Measurements from ENCODE around the gene USP32. TPM values are rescaled to one million over a fixed set of nuclear protein-coding genes. Genes with fewer than 3 reads are reported as not detected.

The USP32 gene
- total and polyA plus RNA-seq, 2 of the 8 experiments (the other 6 are each of a cell fraction or from before 2014, with no cell fraction given), result 29.6 to 112 TPM

DNA sequence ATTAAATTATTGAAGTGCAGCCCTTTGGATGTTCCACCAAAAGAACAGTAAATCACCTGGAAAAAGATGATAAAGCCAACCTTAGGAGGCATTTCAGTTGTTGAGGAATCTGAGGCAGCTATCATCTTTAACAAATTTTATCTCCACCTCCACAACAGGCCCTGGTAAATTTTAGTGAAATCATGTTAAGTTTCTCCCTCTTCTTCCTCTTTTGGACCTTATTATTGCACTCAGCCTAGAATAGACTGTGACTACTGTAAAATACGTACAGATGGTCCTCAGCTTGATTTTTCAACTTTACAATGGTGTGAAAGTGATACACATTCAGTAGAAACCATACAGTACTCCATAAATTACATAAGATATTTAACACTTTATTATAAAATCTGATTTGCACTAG lies 90.3 kb downstream of the USP32 start:
- no peak overlapping the region for H2BK5ac ChIP-seq (ENCODE audit: low read depth, low read length)
- no peak overlapping the region for H3K23ac ChIP-seq (ENCODE audit: insufficient read length)
- FAIRE-seq, result no peak
- peaks cover 2 to 3% of the 10 kb centered on the region in 2 experiments for H4K20me1 ChIP-seq (replicated peaks in 1 of 2; ENCODE audit: control insufficient read depth in 1 of 2, insufficient read depth in 2 of 2, low read length in 2 of 2)
- H2BK12ac ChIP-seq (ENCODE audit: low read depth, low read length), result no peak overlapping the region
- H3K36me3 ChIP-seq (ENCODE audit: control insufficient read depth in 2 of 4, insufficient read depth in 4 of 4, low read length in 3 of 4), result no peaks in the 10 kb centered on the region; a peak in 1 of 8 replicates
- H3K4me2 ChIP-seq (ENCODE audit: insufficient read depth in 1 of 2, low read depth in 2 of 2, low read length in 2 of 2), result no peak overlapping the region
- no peak overlapping the region for H4K5ac ChIP-seq (ENCODE audit: insufficient read length, low read depth, low read length)
- no peak overlapping the region for H3K27ac ChIP-seq (ENCODE audit: low read depth, low read length)
- peaks cover 0 to 2% (median under 1%) of the 10 kb centered on the region in 4 experiments; a peak in 3 of 7 replicates for H3K4me1 ChIP-seq (replicated peaks in 1 of 4; ENCODE audit: control insufficient read depth in 3 of 4, insufficient read depth in 4 of 4, low read length in 3 of 4)
- H2BK20ac ChIP-seq (ENCODE audit: low read length), result no peak overlapping the region
- no peak overlapping the region for H4K91ac ChIP-seq (replicated peaks; ENCODE audit: insufficient read length, low read length)
- no peak overlapping the region for H3K9ac ChIP-seq (replicated peaks in 1 of 4; ENCODE audit: extremely low read depth in 1 of 4, low read depth in 3 of 4, low read length in 3 of 4)
- H2AK5ac ChIP-seq (ENCODE audit: low read depth, low read length), result no peak overlapping the region
- no peaks in the 10 kb centered on the region for H3K27me3 ChIP-seq (replicated peaks in 1 of 4; ENCODE audit: control insufficient read depth in 3 of 4, extremely low read depth in 1 of 4, insufficient read depth in 3 of 4, low read length in 3 of 4)
- H2BK120ac ChIP-seq (replicated peaks; ENCODE audit: low read depth, low read length), result no peak overlapping the region
- no peaks in the 10 kb centered on the region for H3K79me1 ChIP-seq (ENCODE audit: low read depth, low read length)
- H3K23me2 ChIP-seq (ENCODE audit: low read depth, low read length), result no peaks in the 10 kb centered on the region
- POLR2A ChIA-PET (ENCODE audit: partially characterized antibody), result no interaction called here
- no peak overlapping the region for H3K18ac ChIP-seq (ENCODE audit: extremely low read depth, low read length)
- 88% methylated on average over 1 of the region's 1 CpG; no CpG with 5 or more reads in 1 of the 2 experiments for WGBS, 2 experiments (ENCODE audit: extremely low coverage in 1 of 2, insufficient coverage in 1 of 2, insufficient read length in 1 of 2, insufficient replicate concordance in 2 of 2, low coverage in 1 of 2, low lambda C conversion rate in 2 of 2, missing lambda C conversion rate in 1 of 2)
- no peak overlapping the region for H2AFZ ChIP-seq (ENCODE audit: low read length)
- no peaks in the 10 kb centered on the region for H3K9me3 ChIP-seq (ENCODE audit: insufficient read depth in 2 of 2, low read depth in 1 of 2, low read length in 1 of 2)
- no peak overlapping the region for H3K4me3 ChIP-seq (ENCODE audit: extremely low read depth in 1 of 4, insufficient read depth in 2 of 4, low read depth in 3 of 4, low read length in 4 of 4)
- DNase-seq (ENCODE audit: low read depth in 1 of 2, low spot score in 2 of 2), result no peak
- H4K8ac ChIP-seq (ENCODE audit: extremely low read depth, insufficient read depth, low read length), result no peak overlapping the region
- CTCF ChIA-PET (ENCODE audit: partially characterized antibody), result no interaction called here
- no peak overlapping the region for H3K56ac ChIP-seq (replicated peaks; ENCODE audit: insufficient read length, low read depth, low read length)
- H2BK15ac ChIP-seq (ENCODE audit: low read length), result no peak overlapping the region
- H3K4ac ChIP-seq (replicated peaks; ENCODE audit: insufficient read length, low read depth, low read length), result no peak overlapping the region
- no peak overlapping the region for H3K14ac ChIP-seq (ENCODE audit: insufficient read length)
- H3K79me2 ChIP-seq (ENCODE audit: control insufficient read depth in 1 of 2, insufficient read depth in 2 of 2, low read length in 2 of 2), result peaks cover 0 to 76% of the 10 kb centered on the region in 2 experiments; a peak in 2 of 4 replicates
- no peak for TF ChIP-seq EP300 (IDR thresholded peaks at IDR 0.05; ENCODE audit: borderline replicate concordance in 1 of 2, low read depth in 2 of 2, low read length in 2 of 2)
